HG03280 (cell line): ENCODE results near the gene LRRC61.
"Not testable (repeated sequence)": the region's sequence is repeated elsewhere in the genome, so short reads cannot be mapped to it uniquely, and the experiment has no call there.

ENCODE experiments used
- ATAC-seq: cut with Tn5 transposase; IDR thresholded peaks from one replicate; pipeline ENCODE4 v1.9.1; 2021; ENCODE audit warnings: mild to moderate bottlenecking, moderate library complexity; ENCODE audit not compliant: unreplicated experiment

The LRRC61 gene

GRCh38 chr7:150380463-150380862, 57.3 kb downstream of the LRRC61 start:
- no peak for ATAC-seq

GRCh38 chr7:150381096-150381495, 57.9 kb downstream of the LRRC61 start:
- no peak for ATAC-seq

GRCh38 chr7:150381785-150382122, 58.6 kb downstream of the LRRC61 start:
- no peak for ATAC-seq

GRCh38 chr7:150382123-150382843, 59.1 kb downstream of the LRRC61 start:
- ATAC-seq = no peak

GRCh38 chr7:150382844-150383225, 59.7 kb downstream of the LRRC61 start:
- ATAC-seq = no peak

- ATAC-seq = no peak
These were observed 60.7 kb downstream of the LRRC61 start for GRCh38 chr7:150383710-150384397.

- ATAC-seq = no peak
These were observed 61.5 kb downstream of the LRRC61 start for GRCh38 chr7:150384406-150385301.

- ATAC-seq = no peak
These were observed 62.2 kb downstream of the LRRC61 start for GRCh38 chr7:150385302-150385723.

GRCh38 chr7:150385884-150386283, 62.7 kb downstream of the LRRC61 start:
- not testable (repeated sequence) for ATAC-seq
